T-helper 1 cell treated with Interleukin-12 subunit alpha and Interleukin-12 subunit beta and Interleukin-4 antibody, amounts not matched to agents 30 μg/mL and 1 μg/mL, for 36 hours (primary cell): Measurements from ENCODE around the gene TPSB2.
"Not testable (repeated sequence)": the region's sequence is repeated elsewhere in the genome, so short reads cannot be mapped to it uniquely, and the experiment has no call there.

Experiments
- H3K27ac Mint-ChIP-seq: one replicate; pipeline ENCODE4 v1.8.0; 2021; ENCODE audit warnings: mild to moderate bottlenecking, mixed read lengths
- H3K27me3 Mint-ChIP-seq: one replicate; pipeline ENCODE4 v1.8.0; 2021; ENCODE audit warnings: low read depth, mixed read lengths
- H3K36me3 Mint-ChIP-seq: one replicate; pipeline ENCODE4 v1.8.0; 2021; ENCODE audit warnings: low read depth, mixed read lengths
- H3K4me1 Mint-ChIP-seq: one replicate; pipeline ENCODE4 v1.8.0; 2021; ENCODE audit warnings: low read depth, mixed read lengths
- H3K4me3 Mint-ChIP-seq: one replicate; pipeline ENCODE4 v1.8.0; 2021; ENCODE audit warnings: mild to moderate bottlenecking, moderate library complexity, mixed read lengths
- H3K9me3 Mint-ChIP-seq: one replicate; pipeline ENCODE4 v1.8.0; 2021; ENCODE audit warnings: mixed read lengths

Gene TPSB2

DNA sequence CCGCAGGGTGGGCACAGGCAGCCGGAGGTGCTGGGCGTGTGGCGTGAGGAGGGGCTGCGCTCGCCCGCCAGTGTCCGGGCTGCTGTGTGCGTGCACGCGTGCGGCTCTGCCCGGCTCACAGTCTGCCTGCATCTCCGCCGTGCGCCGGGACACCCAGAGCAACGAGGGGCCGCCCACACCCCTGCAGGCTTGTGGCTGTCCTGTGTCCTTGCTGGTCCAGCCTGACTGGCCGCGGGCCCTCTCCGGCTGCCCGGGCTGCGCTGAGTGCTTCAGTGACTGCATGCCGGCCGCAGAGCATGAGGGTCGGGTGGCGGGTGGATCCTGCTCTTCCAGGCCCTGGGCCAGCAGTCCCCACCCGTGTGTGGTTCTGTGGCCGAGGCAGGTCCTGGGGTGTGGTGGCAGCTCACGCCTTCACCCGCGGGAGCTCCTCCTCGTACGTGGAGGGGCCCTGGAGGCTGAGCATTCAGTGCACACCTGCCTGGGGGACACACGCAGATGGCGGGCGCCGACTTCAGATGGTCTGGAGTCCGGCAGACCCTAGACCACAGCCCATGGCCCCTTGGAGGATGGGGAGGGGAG lies 17.3 kb downstream of the TPSB2 start:
- Mint-ChIP-seq H3K4me1 (no peaks in the 10 kb centered on the region), H3K4me3 (no peak overlapping the region), H3K27me3 (no peaks in the 10 kb centered on the region), H3K9me3 (no peaks in the 10 kb centered on the region), H3K27ac (no peak overlapping the region), H3K36me3 (no peaks in the 10 kb centered on the region)

DNA sequence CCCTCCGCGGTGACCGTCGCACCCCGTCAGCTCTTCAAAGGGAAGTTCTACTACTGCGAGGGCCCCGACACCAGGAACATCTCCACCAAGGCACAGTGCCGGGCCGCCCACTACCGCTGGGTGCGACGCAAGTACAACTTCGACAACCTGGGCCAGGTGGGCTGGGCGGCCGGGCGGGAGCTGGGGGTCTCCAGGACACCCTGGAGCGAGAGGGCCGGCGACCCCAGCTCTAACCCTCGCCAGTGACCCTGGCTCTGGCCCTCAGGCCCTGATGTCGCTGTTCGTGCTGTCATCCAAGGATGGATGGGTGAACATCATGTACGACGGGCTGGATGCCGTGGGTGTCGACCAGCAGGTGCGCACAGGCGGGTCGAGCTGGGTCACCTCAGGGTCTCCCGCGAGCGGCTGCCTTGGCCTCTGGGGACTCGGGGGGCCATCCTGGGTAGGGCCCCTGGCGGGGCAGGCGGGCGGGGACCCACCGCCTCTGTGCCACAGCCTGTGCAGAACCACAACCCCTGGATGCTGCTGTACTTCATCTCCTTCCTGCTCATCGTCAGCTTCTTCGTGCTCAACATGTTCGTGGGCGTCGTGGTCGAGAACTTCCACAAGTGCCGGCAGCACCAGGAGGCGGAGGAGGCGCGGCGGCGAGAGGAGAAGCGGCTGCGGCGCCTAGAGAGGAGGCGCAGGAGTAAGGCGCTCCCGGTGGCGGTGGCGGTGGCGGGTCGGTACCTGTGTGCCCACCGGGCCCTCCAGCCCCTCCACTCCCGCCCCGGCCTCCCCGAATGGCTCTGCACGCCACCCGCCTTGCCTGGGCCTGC lies 18.3 kb downstream of the TPSB2 start:
- no peaks in the 10 kb centered on the region for H3K27me3 Mint-ChIP-seq
- H3K4me1 Mint-ChIP-seq = no peaks in the 10 kb centered on the region

DNA sequence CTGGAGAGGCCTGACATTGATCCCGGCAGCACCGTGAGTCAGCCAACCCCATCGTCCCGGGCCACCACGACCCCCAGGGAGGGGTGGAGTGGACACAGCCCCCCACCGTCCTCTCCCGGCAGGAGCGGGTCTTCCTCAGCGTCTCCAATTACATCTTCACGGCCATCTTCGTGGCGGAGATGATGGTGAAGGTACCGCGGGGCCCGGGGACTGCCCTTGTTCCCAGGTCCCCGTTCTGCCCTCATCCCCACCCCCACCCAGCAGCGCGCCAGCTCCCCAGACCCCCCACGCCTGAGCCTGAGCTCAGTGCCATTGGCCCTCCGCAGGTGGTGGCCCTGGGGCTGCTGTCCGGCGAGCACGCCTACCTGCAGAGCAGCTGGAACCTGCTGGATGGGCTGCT lies 19.5 kb downstream of the TPSB2 start:
- Mint-ChIP-seq H3K4me1 (no peaks in the 10 kb centered on the region), H3K4me3 (no peak overlapping the region), H3K27ac (no peak overlapping the region), H3K27me3 (no peaks in the 10 kb centered on the region), H3K9me3 (no peaks in the 10 kb centered on the region), H3K36me3 (no peaks in the 10 kb centered on the region)

More for the DNA sequence above, 18.3 kb downstream of the TPSB2 start:
- H3K4me3 Mint-ChIP-seq = no peak overlapping the region
- no peak overlapping the region for H3K27ac Mint-ChIP-seq
- H3K36me3 Mint-ChIP-seq = no peaks in the 10 kb centered on the region
- H3K9me3 Mint-ChIP-seq = no peaks in the 10 kb centered on the region

DNA sequence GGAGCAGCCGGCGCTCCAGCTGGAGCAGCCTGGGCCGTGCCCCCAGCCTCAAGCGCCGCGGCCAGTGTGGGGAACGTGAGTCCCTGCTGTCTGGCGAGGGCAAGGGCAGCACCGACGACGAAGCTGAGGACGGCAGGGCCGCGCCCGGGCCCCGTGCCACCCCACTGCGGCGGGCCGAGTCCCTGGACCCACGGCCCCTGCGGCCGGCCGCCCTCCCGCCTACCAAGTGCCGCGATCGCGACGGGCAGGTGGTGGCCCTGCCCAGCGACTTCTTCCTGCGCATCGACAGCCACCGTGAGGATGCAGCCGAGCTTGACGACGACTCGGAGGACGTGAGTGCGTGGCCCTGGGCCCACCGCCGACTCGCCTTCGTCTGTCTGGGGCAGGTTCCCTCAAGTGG lies 20.9 kb downstream of the TPSB2 start:
- Mint-ChIP-seq H3K9me3 (no peaks in the 10 kb centered on the region), H3K4me3 (no peak overlapping the region), H3K36me3 (no peaks in the 10 kb centered on the region), H3K27me3 (no peaks in the 10 kb centered on the region), H3K4me1 (no peaks in the 10 kb centered on the region), H3K27ac (no peak overlapping the region)

DNA sequence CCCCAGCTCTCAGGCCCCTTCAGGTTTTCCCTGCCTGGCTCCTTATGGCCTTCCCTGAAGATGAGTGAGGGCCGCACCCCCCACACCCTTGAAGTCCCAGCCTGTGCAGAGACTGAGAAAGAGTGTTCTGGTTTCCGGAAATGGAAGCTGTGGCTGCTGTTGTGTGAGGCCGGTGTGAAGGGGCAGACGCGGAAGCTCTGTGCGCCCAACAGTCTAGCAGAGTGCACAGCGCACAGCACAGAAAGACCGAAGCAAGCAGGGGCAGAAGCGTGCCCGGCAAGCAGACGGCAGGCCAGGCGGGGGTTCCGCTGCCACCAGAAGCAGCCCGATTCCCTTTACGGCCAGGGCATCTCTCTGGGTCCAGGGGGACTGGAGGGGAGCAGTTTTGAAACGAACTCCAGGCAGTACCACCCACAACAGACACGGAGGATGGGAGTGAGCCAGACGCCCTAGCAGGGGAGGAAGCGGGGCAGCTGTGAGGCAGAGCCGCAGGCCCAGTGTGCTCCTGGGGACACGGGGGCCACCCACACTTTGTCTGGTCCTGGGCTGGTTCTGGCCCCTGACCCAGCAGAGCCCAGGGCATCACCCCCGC lies 21.6 kb downstream of the TPSB2 start:
- no peaks in the 10 kb centered on the region for H3K9me3 Mint-ChIP-seq
- H3K27ac Mint-ChIP-seq = no peak overlapping the region
- H3K36me3 Mint-ChIP-seq = no peaks in the 10 kb centered on the region
- H3K4me1 Mint-ChIP-seq = no peaks in the 10 kb centered on the region
- H3K4me3 Mint-ChIP-seq = no peak overlapping the region
- H3K27me3 Mint-ChIP-seq = no peaks in the 10 kb centered on the region

DNA sequence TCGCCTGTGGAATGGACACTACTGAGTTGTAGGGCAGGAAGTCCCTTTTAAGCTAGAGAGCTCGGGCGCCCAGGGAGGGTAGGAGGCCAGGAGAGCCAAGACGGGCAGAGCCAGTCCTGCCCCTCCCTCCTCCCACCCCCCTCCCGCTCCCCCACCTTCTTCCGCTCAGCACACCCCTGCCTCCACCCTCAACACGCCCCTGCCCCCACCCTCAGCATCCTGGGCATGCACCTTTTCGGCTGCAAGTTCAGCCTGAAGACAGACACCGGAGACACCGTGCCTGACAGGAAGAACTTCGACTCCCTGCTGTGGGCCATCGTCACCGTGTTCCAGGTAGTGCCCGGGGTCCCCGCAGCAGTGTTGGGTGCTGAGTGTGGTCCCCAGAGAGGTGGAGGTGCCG lies 23.2 kb downstream of the TPSB2 start:
- H3K4me3 Mint-ChIP-seq = no peak overlapping the region
- H3K27ac Mint-ChIP-seq = no peak overlapping the region
- H3K36me3 Mint-ChIP-seq = no peaks in the 10 kb centered on the region
- no peaks in the 10 kb centered on the region for H3K9me3 Mint-ChIP-seq
- H3K4me1 Mint-ChIP-seq = no peaks in the 10 kb centered on the region
- no peaks in the 10 kb centered on the region for H3K27me3 Mint-ChIP-seq

DNA sequence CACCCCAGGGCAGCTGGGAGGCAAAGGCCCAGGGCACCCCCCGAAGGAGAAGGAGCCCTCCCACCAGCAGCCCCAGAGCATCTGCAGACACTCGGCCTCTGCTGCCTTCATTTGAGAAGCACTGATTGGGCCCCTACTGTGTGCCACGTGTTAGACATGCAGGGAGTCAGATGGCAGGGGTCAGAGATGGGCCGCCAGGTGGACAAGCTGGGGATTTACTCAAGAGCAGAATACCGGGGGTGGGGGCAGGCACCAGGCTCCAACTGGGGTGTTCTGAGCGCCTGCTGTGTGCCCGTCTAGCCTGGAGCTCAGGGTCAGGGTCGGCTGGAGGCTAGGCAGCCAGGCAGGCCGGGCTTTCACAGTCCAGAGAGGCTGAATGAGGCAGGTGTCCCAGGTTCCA lies 23.7 kb downstream of the TPSB2 start:
- no peaks in the 10 kb centered on the region for H3K27me3 Mint-ChIP-seq
- no peaks in the 10 kb centered on the region for H3K9me3 Mint-ChIP-seq
- H3K4me1 Mint-ChIP-seq = no peaks in the 10 kb centered on the region

DNA sequence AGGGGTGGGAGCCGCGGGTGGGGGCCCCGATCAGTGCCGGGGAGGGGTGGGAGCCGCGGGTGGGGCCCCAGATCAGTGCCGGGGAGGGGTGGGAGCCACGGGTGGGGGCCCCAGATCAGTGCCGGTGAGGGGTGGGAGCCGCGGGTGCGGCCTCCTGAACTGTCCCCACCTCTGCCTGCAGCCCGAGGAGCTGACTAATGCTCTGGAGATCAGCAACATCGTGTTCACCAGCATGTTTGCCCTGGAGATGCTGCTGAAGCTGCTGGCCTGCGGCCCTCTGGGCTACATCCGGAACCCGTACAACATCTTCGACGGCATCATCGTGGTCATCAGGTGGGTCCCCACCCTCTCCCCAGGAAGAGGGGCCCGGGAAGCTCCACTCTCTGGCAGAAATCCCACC lies 25.1 kb downstream of the TPSB2 start:
- no peak overlapping the region for H3K27ac Mint-ChIP-seq
- no peaks in the 10 kb centered on the region for H3K36me3 Mint-ChIP-seq
- no peaks in the 10 kb centered on the region for H3K9me3 Mint-ChIP-seq
- H3K27me3 Mint-ChIP-seq = no peaks in the 10 kb centered on the region
- no peaks in the 10 kb centered on the region for H3K4me1 Mint-ChIP-seq
- H3K4me3 Mint-ChIP-seq = no peak overlapping the region

More for the DNA sequence above, 23.7 kb downstream of the TPSB2 start:
- H3K36me3 Mint-ChIP-seq = no peaks in the 10 kb centered on the region
- H3K4me3 Mint-ChIP-seq = no peak overlapping the region
- no peak overlapping the region for H3K27ac Mint-ChIP-seq

DNA sequence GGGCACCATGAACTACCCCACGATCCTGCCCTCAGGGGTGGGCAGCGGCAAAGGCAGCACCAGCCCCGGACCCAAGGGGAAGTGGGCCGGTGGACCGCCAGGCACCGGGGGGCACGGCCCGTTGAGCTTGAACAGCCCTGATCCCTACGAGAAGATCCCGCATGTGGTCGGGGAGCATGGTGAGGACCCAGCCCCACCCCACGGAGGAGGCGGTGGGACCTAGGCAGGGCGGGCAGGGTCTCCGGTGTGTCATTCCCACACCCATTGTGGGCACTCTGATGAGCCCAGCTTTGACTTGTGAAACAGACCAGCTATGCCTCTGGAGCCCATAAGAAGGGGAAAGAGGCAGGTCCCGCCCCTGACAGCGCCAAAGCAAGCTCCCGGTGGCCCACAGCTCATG lies 27.7 kb downstream of the TPSB2 start:
- no peaks in the 10 kb centered on the region for H3K36me3 Mint-ChIP-seq
- H3K4me3 Mint-ChIP-seq = no peak overlapping the region
- no peaks in the 10 kb centered on the region for H3K4me1 Mint-ChIP-seq
- H3K27ac Mint-ChIP-seq = no peak overlapping the region
- no peaks in the 10 kb centered on the region for H3K27me3 Mint-ChIP-seq
- no peaks in the 10 kb centered on the region for H3K9me3 Mint-ChIP-seq

DNA sequence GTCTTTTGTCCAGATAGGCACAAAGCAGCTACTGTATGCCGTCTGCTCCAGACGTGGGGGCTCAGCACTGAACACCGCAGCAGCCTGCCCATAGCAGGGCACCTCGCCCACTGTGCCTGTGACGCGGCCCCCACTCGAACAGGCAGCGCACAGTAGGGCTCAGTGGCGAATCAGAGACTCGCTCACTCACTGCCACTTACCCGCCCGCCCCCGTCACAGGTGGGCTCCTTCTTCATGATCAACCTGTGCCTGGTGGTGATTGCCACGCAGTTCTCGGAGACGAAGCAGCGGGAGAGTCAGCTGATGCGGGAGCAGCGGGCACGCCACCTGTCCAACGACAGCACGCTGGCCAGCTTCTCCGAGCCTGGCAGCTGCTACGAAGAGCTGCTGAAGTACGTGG lies 28.5 kb downstream of the TPSB2 start:
- H3K4me3 Mint-ChIP-seq = no peak overlapping the region
- H3K36me3 Mint-ChIP-seq = no peaks in the 10 kb centered on the region
- no peaks in the 10 kb centered on the region for H3K9me3 Mint-ChIP-seq
- peaks cover 2% of the 10 kb centered on the region for H3K4me1 Mint-ChIP-seq
- no peak overlapping the region for H3K27ac Mint-ChIP-seq
- no peaks in the 10 kb centered on the region for H3K27me3 Mint-ChIP-seq

DNA sequence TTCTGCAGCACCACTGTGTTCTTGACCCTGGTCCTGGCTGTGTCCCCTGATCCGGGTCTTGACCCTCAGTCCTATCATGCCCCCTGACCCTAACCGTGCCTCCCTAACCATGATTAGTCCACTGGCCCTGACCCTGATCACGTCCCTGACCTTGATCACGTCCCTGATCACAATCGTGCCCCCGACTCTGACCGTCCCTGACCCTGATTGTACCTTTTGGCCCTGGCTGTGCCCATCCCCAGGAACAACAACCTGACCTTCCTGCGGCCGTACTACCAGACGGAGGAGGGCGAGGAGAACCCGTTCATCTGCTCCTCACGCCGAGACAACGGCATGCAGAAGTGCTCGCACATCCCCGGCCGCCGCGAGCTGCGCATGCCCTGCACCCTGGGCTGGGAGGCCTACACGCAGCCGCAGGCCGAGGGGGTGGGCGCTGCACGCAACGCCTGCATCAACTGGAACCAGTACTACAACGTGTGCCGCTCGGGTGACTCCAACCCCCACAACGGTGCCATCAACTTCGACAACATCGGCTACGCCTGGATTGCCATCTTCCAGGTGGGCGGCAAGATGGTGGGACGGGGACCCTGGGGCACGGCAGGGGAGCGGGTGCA lies 29.9 kb downstream of the TPSB2 start:
- Mint-ChIP-seq H3K27me3 (no peaks in the 10 kb centered on the region), H3K4me1 (peaks cover 2% of the 10 kb centered on the region), H3K4me3 (no peak overlapping the region), H3K9me3 (no peaks in the 10 kb centered on the region), H3K36me3 (no peaks in the 10 kb centered on the region), H3K27ac (no peak overlapping the region)

DNA sequence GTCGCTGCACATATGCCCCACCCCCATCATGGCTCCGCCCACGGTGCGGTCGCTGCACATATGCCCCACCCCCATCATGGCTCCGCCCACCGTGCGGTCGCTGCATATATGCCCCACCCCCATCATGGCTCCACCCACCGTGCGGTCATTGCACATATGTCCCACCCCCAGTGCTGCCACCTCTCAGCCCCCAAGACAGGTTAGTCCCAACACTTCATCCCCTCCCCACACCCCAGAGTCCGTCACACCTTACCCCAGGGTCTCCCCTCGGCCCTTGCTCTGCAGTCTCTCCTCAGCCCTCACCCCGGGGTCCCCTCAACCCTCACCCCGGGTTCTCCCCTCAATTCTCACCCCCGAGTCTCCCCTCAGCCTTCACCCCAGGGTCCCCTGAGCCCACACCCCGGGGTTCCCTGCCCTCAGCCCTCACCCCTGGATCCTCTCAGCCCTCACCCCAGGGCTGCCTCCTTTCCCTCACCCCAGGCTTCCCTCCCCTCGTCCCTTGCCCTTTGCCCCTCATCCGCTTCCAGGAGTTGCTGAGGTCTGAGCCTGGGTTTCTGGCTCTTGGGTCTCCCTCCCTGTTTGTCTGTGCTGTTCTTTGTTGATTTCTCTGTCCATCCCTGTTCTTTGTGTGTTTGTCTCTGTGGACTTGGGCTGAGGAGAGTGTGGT lies 30.5 kb downstream of the TPSB2 start:
- Mint-ChIP-seq H3K27ac (no peak overlapping the region), H3K4me1 (peaks cover 2% of the 10 kb centered on the region), H3K9me3 (no peaks in the 10 kb centered on the region), H3K4me3 (no peak overlapping the region), H3K27me3 (no peaks in the 10 kb centered on the region), H3K36me3 (no peaks in the 10 kb centered on the region)

DNA sequence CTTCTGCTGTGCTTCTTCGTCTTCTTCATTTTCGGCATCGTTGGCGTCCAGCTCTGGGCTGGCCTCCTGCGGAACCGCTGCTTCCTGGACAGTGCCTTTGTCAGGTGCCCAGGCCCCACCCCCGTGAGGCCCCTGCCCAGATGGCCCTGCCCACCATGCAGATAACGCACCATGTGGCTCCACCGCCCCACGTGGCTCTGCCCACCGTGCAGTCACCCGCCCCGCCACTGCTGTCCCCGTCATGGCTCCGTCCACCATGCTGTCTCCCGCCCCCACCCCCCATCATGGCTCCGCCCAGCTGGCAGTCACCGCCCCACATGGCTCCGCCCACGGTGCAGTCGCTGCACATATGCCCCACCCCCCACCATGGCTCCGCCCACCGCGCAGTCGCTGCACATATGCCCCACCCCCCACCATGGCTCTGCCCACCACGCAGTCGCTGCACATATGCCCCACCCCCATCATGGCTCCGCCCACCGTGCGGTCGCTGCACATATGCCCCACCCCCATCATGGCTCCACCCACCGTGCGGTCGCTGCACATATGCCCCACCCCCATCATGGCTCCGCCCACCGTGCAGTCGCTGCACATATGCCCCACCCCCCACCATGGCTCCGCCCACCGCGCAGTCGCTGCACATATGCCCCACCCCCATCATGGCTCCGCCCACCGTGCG lies 31.2 kb downstream of the TPSB2 start:
- not testable (repeated sequence) for H3K27me3 Mint-ChIP-seq, H3K4me3 Mint-ChIP-seq, H3K9me3 Mint-ChIP-seq, H3K27ac Mint-ChIP-seq, H3K4me1 Mint-ChIP-seq, H3K36me3 Mint-ChIP-seq

DNA sequence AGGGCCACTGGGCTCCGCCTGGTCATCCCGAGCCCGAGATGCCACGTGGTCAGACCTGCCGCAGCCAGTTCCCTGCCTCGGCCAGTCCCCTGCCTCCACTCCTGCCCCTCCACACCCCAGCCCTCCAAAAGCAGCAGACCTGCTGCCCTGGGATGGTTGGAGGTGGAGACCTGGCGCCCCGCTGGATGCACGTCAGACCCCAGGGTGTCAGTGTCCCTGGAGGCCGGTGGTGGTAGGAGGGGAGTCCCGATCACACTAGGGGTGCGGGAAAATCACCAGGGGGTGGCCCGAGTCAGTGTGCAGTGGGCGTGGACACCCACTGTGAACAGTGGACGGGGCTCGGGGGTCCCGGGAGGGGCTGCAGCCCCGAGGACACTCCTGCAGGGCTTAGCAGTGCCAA lies 31.8 kb downstream of the TPSB2 start:
- H3K27me3 Mint-ChIP-seq = no peaks in the 10 kb centered on the region
- no peaks in the 10 kb centered on the region for H3K9me3 Mint-ChIP-seq
- H3K4me1 Mint-ChIP-seq = peaks cover 2% of the 10 kb centered on the region
- H3K36me3 Mint-ChIP-seq = no peaks in the 10 kb centered on the region
- H3K27ac Mint-ChIP-seq = no peak overlapping the region
- H3K4me3 Mint-ChIP-seq = no peak overlapping the region
